ENCODE data around the gene ATP8B1.

ATP8B1 gene

DNA sequence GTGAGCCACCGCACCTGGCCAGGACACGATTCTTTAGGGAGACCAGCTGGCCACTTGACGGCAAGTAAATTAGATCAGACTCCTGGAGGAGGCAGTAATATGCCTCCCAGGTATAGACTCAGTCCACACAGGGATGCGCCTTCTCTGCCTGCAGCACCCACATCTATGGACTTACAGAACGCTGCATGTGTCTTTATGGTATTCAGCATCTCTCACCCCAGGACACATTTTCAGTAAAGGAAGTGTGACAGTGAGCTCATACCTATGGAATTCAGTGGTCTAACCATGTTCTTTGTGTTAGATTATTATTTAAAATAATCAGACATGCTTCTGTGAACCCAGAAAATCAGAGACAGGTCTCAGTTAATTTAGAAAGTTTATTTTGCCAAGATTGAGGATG, 175.6 kb downstream of the ATP8B1 start:
- H3K4me3 ChIP-seq (ENCODE audit: low read depth, low read length) = no peak overlapping the region
- peak; percentile 71 for DNase-seq (ENCODE audit: low read depth)
- TF ChIP-seq, protein P1, sequence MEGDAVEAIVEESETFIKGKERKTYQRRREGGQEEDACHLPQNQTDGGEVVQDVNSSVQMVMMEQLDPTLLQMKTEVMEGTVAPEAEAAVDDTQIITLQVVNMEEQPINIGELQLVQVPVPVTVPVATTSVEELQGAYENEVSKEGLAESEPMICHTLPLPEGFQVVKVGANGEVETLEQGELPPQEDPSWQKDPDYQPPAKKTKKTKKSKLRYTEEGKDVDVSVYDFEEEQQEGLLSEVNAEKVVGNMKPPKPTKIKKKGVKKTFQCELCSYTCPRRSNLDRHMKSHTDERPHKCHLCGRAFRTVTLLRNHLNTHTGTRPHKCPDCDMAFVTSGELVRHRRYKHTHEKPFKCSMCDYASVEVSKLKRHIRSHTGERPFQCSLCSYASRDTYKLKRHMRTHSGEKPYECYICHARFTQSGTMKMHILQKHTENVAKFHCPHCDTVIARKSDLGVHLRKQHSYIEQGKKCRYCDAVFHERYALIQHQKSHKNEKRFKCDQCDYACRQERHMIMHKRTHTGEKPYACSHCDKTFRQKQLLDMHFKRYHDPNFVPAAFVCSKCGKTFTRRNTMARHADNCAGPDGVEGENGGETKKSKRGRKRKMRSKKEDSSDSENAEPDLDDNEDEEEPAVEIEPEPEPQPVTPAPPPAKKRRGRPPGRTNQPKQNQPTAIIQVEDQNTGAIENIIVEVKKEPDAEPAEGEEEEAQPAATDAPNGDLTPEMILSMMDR (conservative IDR thresholded peaks at IDR 0.05; ENCODE audit: low read depth, low read length) = no peak

DNA sequence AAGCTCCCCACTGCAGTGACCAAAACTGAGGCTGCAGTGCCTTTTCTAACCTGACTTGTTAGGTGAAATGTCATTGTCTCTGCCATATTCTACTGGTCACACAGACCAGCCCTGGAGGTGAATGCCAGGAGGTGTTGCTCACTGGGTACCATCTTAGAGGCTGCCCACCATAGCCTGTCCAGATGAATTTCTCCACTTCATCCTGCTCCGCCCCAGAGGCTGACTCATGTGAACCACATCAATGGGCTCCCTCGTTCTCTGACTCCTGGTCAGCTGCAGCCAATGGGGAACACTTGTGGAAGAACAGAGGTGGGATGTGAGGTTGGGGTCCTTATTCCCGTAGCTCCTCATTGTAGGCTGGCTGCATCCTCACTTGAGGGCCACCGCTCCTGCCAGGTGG, 178.1 kb downstream of the ATP8B1 start:
- H3K4me3 ChIP-seq (ENCODE audit: low read depth, low read length) = no peak overlapping the region
- DNase-seq (ENCODE audit: low read depth) = no peak

GRCh38 chr18:57621246-57621604, 181.9 kb downstream of the ATP8B1 start:
- peak overlapping the region; percentile 100 for H3K4me3 ChIP-seq (ENCODE audit: low read depth, low read length)
- TF ChIP-seq, protein P1 (conservative IDR thresholded peaks at IDR 0.05; ENCODE audit: low read depth, low read length) = no peak
- no peak for DNase-seq (ENCODE audit: low read depth)

More for the DNA sequence above, 178.1 kb downstream of the ATP8B1 start:
- TF ChIP-seq, protein P1 (conservative IDR thresholded peaks at IDR 0.05; ENCODE audit: low read depth, low read length) = no peak

DNA sequence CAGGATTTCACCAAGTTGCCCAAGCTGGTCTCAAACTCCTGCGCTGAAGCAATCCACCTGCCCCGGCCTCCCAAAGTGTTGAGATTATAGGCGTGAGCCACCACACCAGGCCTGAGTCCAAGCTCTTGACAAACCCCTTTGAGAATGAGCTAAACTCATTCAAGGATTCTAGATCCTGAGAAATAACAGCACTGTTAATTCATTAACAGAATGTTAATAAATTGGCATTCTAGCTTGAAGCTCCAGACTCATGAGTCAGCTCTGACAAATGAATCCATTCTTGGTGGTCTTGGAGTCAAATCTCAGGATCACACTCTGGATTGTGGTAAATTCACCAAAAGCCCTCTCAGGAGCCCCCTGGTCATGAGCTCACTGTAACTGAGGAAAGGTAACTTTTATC, 183.2 kb downstream of the ATP8B1 start:
- H3K4me3 ChIP-seq (ENCODE audit: low read depth, low read length) = no peak overlapping the region
- no peak for DNase-seq (ENCODE audit: low read depth)
- TF ChIP-seq, protein P1 (conservative IDR thresholded peaks at IDR 0.05; ENCODE audit: low read depth, low read length) = no peak

DNA sequence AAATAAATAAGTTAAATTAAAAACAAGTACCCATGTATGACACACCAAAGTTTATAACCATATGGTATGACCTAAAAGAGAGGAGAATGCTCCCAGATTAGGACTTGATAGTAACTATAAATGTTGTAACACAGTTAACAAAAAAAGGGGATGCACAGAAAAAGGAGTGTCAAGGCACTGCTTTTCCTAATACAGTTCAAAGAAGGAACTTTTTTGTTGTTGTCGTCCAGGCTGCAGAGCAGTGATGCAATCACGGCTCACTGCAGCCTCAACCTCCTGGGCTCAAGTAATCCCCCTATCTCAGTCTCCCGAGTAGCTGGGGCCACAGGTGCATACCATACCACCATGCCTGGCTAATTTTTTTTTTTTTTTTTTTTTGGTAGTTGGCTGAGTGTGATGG, 184.2 kb downstream of the ATP8B1 start:
- no peak overlapping the region for H3K4me3 ChIP-seq (ENCODE audit: low read depth, low read length)
- TF ChIP-seq, protein P1 (conservative IDR thresholded peaks at IDR 0.05; ENCODE audit: low read depth, low read length) = no peak
- no peak for DNase-seq (ENCODE audit: low read depth)

DNA sequence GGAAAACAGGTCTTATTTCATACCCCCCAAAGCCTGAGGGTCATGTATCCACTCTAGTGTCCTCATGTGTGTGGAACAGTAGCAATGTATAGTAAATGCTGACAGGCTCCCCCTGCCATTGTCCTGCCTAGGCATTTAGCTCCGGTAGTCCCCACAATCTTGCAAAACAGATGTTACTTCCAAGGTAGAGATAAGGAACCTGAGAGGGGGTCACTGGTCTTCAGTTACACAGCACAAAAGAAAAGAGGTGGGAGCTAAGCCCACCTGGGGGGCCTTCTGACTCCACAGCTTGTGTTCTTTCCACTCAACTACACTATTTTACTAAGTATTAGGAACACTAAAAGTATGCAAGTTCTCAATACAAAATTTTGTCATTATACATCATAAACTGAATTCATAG, 199.2 kb downstream of the ATP8B1 start:
- TF ChIP-seq, protein P1 (conservative IDR thresholded peaks at IDR 0.05; ENCODE audit: low read depth, low read length) = no peak
- no peak for DNase-seq (ENCODE audit: low read depth)
- no peak overlapping the region for H3K4me3 ChIP-seq (ENCODE audit: low read depth, low read length)
